Muscle layer of duodenum (tissue), 2 donors: ENCODE measurements around the gene WASHC2C.
"Not testable (repeated sequence)": the region's sequence is repeated elsewhere in the genome, so short reads cannot be mapped to it uniquely, and the experiment has no call there.

Experiments
- H3K27ac ChIP-seq: one replicate; pipeline ENCODE4 v1.7.0; 2013; ENCODE audit warnings: mild to moderate bottlenecking, low read length
- H3K27me3 ChIP-seq: one replicate; pipeline ENCODE4 v1.7.0; 2013; ENCODE audit warnings: low read depth, mild to moderate bottlenecking, control low read depth, low read length
- H3K36me3 ChIP-seq, 2 donors: one replicate each; pipeline ENCODE4 v1.7.0; 2013; ENCODE audit warnings: low read length in 2 of 2, control low read depth in 1 of 2, mild to moderate bottlenecking in 1 of 2; ENCODE audit not compliant: insufficient read depth in 2 of 2, control insufficient read depth in 1 of 2
- H3K4me1 ChIP-seq, 2 donors: one replicate each; pipeline ENCODE4 v1.7.0; 2013; ENCODE audit warnings: low read length in 2 of 2, mild to moderate bottlenecking in 2 of 2, control low read depth in 1 of 2, moderate library complexity in 1 of 2; ENCODE audit not compliant: insufficient read depth in 2 of 2, control insufficient read depth in 1 of 2
- H3K4me3 ChIP-seq, 2 donors: one replicate each; pipeline ENCODE4 v1.7.0; 2013; ENCODE audit warnings: low read length in 2 of 2, low read depth in 1 of 2, mild to moderate bottlenecking in 1 of 2
- H3K9me3 ChIP-seq, 2 donors: one replicate each; pipeline ENCODE4 v1.7.0; 2013; ENCODE audit warnings: low read length in 2 of 2, control low read depth in 1 of 2, mild to moderate bottlenecking in 1 of 2; ENCODE audit not compliant: control insufficient read depth in 1 of 2
- donor health status: healthy.

The WASHC2C gene

GRCh38 chr10:45787212-45787741 is 60.2 kb downstream of the WASHC2C start:
- H3K36me3 ChIP-seq, result peaks cover 4 to 24% of the 10 kb centered on the region in 2 donors
- not testable (repeated sequence) for H3K27me3 ChIP-seq, H3K4me1 ChIP-seq, H3K4me3 ChIP-seq, H3K27ac ChIP-seq, H3K9me3 ChIP-seq

DNA sequence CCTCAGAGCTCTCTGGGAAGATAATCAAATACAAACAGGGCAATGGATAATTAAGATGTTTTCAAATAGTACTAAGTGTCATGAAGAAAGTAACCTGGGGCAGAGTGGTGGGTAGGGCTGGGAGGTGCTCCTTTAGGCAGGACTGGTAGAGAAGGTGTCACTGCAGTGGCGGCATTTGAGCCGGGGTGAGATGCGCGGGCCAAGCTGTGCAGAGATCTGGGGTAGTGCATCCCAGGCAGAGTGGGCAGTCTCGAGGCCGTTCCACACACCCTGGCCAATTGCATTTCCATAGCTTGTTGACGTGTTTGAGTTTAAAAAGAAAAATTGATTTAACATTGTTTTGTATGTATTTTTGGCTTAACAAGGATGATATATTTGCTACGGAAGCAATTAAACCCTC is 62.9 kb downstream of the WASHC2C start:
- H3K4me1 ChIP-seq, H3K4me3 ChIP-seq, H3K9me3 ChIP-seq, H3K27ac ChIP-seq, H3K27me3 ChIP-seq: not testable (repeated sequence)
- H3K36me3 ChIP-seq, result peaks cover 4 to 31% of the 10 kb centered on the region in 2 donors

GRCh38 chr10:45790694-45791426 is 63.8 kb downstream of the WASHC2C start:
- H3K4me1 ChIP-seq, H3K4me3 ChIP-seq, H3K27ac ChIP-seq, H3K27me3 ChIP-seq, H3K9me3 ChIP-seq: not testable (repeated sequence)
- H3K36me3 ChIP-seq, result peaks cover 4 to 31% of the 10 kb centered on the region in 2 donors

DNA sequence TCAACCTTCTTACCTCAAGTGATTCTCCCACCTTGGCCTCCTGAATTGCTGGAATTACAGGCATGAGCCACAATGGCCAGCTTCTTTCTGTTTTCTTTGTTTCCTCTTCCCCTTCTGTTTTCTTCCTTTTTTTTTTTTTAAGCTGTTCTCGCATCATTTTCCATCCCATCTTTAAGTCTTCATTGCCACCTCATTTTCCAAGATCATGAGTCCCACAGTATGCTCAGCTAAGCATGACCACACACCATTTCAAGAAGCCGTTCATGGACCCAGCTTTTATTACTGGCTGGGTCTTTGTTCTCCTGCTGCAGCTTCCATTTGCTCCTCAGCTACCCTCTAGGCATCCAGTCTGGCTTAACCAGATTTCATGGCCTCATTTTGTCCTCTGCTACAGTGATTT is 67.7 kb downstream of the WASHC2C start:
- not testable (repeated sequence) for H3K27ac ChIP-seq, H3K27me3 ChIP-seq, H3K4me1 ChIP-seq, H3K4me3 ChIP-seq, H3K9me3 ChIP-seq
- peaks cover 0 to 17% of the 10 kb centered on the region in 2 donors for H3K36me3 ChIP-seq

GRCh38 chr10:45803060-45804010 is 76.3 kb downstream of the WASHC2C start:
- not testable (repeated sequence) for H3K4me1 ChIP-seq, H3K27ac ChIP-seq, H3K27me3 ChIP-seq, H3K9me3 ChIP-seq, H3K4me3 ChIP-seq, H3K36me3 ChIP-seq

GRCh38 chr10:45804996-45805395 is 77.9 kb downstream of the WASHC2C start:
- not testable (repeated sequence) for H3K27me3 ChIP-seq, H3K9me3 ChIP-seq, H3K4me1 ChIP-seq, H3K36me3 ChIP-seq, H3K4me3 ChIP-seq, H3K27ac ChIP-seq

DNA sequence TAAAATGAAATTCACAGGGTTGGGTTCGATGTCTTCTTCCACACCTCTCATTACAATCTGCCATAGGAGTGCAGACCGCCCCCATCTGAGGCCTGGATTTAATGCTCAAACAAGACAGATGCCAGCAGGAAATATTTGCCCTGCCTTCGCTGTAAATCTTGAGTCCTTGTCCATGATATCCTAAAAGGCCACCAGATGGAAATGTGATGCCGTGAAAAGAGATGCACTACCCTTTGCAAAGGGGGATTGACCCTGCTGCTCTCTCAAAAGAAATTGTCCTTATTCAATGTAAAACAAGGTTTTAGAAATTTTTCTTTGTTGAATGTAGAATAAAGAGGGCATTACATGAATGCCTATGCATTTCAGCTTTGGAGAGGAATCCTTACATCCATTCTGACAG is 82.8 kb downstream of the WASHC2C start:
- no peaks in the 10 kb centered on the region for H3K9me3 ChIP-seq
- H3K4me1 ChIP-seq, result no peaks in the 10 kb centered on the region
- no peaks in the 10 kb centered on the region for H3K36me3 ChIP-seq
- no peaks in the 10 kb centered on the region for H3K27me3 ChIP-seq
- H3K4me3 ChIP-seq, result no peak overlapping the region
- no peak overlapping the region for H3K27ac ChIP-seq

DNA sequence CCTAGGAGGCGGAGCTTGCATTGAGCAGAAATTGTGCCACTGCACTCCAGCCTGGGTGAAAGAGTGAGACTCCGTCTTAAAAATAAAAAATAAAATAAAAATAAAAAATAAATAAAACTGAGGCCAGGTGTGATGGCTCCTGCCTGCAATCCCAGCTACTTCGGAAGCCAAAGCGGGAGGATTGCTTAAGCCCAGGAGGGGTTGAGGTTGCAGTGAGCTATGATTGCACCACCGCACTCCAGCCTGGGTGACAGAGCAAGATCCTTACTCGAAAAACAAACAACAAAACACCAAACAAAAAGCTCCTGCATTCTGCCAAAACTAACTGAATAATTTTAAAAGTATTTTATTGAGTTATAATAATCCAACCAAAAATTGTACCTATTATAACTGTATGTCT is 84.0 kb downstream of the WASHC2C start:
- no peaks in the 10 kb centered on the region for H3K9me3 ChIP-seq
- H3K27me3 ChIP-seq, result no peaks in the 10 kb centered on the region
- no peak overlapping the region for H3K27ac ChIP-seq
- H3K4me1 ChIP-seq, result no peaks in the 10 kb centered on the region
- no peaks in the 10 kb centered on the region for H3K36me3 ChIP-seq
- H3K4me3 ChIP-seq, result no peak overlapping the region

DNA sequence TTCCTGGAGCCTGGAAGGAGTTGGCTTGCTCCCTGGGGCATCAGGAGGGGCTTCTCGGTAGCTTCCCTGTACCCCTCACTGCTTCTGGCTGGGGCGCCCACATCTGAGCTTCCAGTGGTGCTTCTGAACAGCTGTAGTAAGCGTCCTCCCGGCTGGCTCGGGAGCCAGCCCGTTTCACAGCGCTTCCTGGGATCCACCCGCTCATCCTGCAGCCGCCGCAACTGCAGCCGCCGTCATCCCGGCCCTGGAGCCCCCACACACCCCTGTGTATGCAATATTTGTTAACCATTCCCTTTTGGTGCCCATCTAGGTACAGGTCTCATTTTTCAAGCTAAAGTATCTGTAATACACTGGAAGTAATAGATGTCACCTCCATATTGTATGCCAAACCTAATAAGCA is 85.9 kb downstream of the WASHC2C start:
- not testable (repeated sequence) for H3K27me3 ChIP-seq, H3K36me3 ChIP-seq, H3K4me3 ChIP-seq, H3K4me1 ChIP-seq, H3K27ac ChIP-seq, H3K9me3 ChIP-seq

DNA sequence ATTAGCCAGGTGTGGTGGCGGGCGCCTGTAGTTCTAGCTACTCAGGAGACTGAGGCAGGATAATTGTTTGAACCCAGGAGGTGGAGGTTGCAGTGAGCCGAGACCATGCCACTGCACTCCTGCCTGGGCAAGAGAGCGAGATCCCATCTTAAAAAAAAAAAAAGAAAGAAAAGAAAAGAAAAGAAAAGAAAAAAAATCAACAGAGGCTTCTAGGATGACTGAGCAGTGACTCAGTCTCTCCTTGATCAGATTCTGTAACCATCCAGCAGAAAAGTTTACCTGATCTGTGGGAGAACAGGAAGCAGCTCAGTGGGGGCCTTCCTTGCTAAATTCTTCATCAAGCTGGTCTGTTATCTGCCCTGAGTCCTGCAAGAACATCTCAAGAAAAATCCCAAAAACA is 87.1 kb downstream of the WASHC2C start:
- H3K27ac ChIP-seq, H3K36me3 ChIP-seq: not testable (repeated sequence)

GRCh38 chr10:45817130-45817859 is 90.2 kb downstream of the WASHC2C start:
- H3K4me3 ChIP-seq, result no peak overlapping the region
- H3K36me3 ChIP-seq, result no peaks in the 10 kb centered on the region
- no peak overlapping the region for H3K27ac ChIP-seq
- H3K4me1 ChIP-seq, result no peaks in the 10 kb centered on the region
- H3K27me3 ChIP-seq, result no peaks in the 10 kb centered on the region
- no peaks in the 10 kb centered on the region for H3K9me3 ChIP-seq

More for the DNA sequence above, 87.1 kb downstream of the WASHC2C start:
- not testable (repeated sequence) for H3K4me1 ChIP-seq, H3K27me3 ChIP-seq, H3K9me3 ChIP-seq, H3K4me3 ChIP-seq
